ENCODE measurements around the gene POLR3H.

The POLR3H gene

GRCh38 chr22:41488596-41489385 is 55.5 kb downstream of the POLR3H start:
- H4K20me1 ChIP-seq (ENCODE audit: insufficient read depth, low read length): peaks cover 29% of the 10 kb centered on the region
- H3K4me2 ChIP-seq (ENCODE audit: low read depth, low read length): no peak overlapping the region
- no peak for DNase-seq
- no peaks in the 10 kb centered on the region for H3K36me3 ChIP-seq (replicated peaks; ENCODE audit: insufficient read depth, low read length)
- no peak overlapping the region for H2AFZ ChIP-seq (ENCODE audit: low read length)
- no peak overlapping the region for H3K9ac ChIP-seq (ENCODE audit: low read length)
- H3F3A ChIP-seq (ENCODE audit: insufficient read depth, low read length): no peaks in the 10 kb centered on the region
- H3K27ac ChIP-seq (ENCODE audit: low read length): no peak overlapping the region
- H3K9me2 ChIP-seq (replicated peaks; ENCODE audit: insufficient read depth, low read length): no peaks in the 10 kb centered on the region
- TF ChIP-seq CTCF (IDR thresholded peaks at IDR 0.05; ENCODE audit: low read length) (no peak), EZH2phosphoT487 (IDR thresholded peaks at IDR 0.05; ENCODE audit: low read length) (no peak), EZH2 (optimal IDR thresholded peaks at IDR 0.05; ENCODE audit: low read depth, low read length) (no peak)
- no peaks in the 10 kb centered on the region for H3K4me1 ChIP-seq (ENCODE audit: low read length)
- peaks cover 97% of the 10 kb centered on the region for H3K79me2 ChIP-seq (ENCODE audit: low read length)
- no peaks in the 10 kb centered on the region for H3K9me3 ChIP-seq (replicated peaks; ENCODE audit: insufficient read depth, low read length)
- no peaks in the 10 kb centered on the region for H3K27me3 ChIP-seq (replicated peaks; ENCODE audit: insufficient read depth, low read length)
- H3K4me3 ChIP-seq (ENCODE audit: low read length): no peak overlapping the region

GRCh38 chr22:41488076-41488475 is 56.2 kb downstream of the POLR3H start:
- peaks cover 97% of the 10 kb centered on the region for H3K79me2 ChIP-seq (ENCODE audit: low read length)
- no peaks in the 10 kb centered on the region for H3F3A ChIP-seq (ENCODE audit: insufficient read depth, low read length)
- no peak overlapping the region for H3K27ac ChIP-seq (ENCODE audit: low read length)
- no peak for DNase-seq
- H4K20me1 ChIP-seq (ENCODE audit: insufficient read depth, low read length): peaks cover 26% of the 10 kb centered on the region
- no peaks in the 10 kb centered on the region for H3K9me3 ChIP-seq (replicated peaks; ENCODE audit: insufficient read depth, low read length)
- H3K4me2 ChIP-seq (ENCODE audit: low read depth, low read length): no peak overlapping the region
- no peaks in the 10 kb centered on the region for H3K4me1 ChIP-seq (ENCODE audit: low read length)
- no peaks in the 10 kb centered on the region for H3K27me3 ChIP-seq (replicated peaks; ENCODE audit: insufficient read depth, low read length)
- H3K9ac ChIP-seq (ENCODE audit: low read length): no peak overlapping the region
- no peak for TF ChIP-seq EZH2phosphoT487 (IDR thresholded peaks at IDR 0.05; ENCODE audit: low read length)
- TF ChIP-seq CTCF (IDR thresholded peaks at IDR 0.05; ENCODE audit: low read length): no peak
- no peak for TF ChIP-seq EZH2 (optimal IDR thresholded peaks at IDR 0.05; ENCODE audit: low read depth, low read length)
- H2AFZ ChIP-seq (ENCODE audit: low read length): no peak overlapping the region
- H3K9me2 ChIP-seq (replicated peaks; ENCODE audit: insufficient read depth, low read length): no peaks in the 10 kb centered on the region
- H3K4me3 ChIP-seq (ENCODE audit: low read length): no peak overlapping the region
- no peaks in the 10 kb centered on the region for H3K36me3 ChIP-seq (replicated peaks; ENCODE audit: insufficient read depth, low read length)

GRCh38 chr22:41487037-41487935 is 57.0 kb downstream of the POLR3H start:
- Histone ChIP-seq H3F3A (ENCODE audit: insufficient read depth, low read length) (no peaks in the 10 kb centered on the region), H3K36me3 (replicated peaks; ENCODE audit: insufficient read depth, low read length) (no peaks in the 10 kb centered on the region), H4K20me1 (ENCODE audit: insufficient read depth, low read length) (peaks cover 33% of the 10 kb centered on the region), H3K4me3 (ENCODE audit: low read length) (no peak overlapping the region), H3K9me3 (replicated peaks; ENCODE audit: insufficient read depth, low read length) (no peaks in the 10 kb centered on the region), H3K27me3 (replicated peaks; ENCODE audit: insufficient read depth, low read length) (no peaks in the 10 kb centered on the region), H3K9ac (ENCODE audit: low read length) (no peak overlapping the region), H2AFZ (ENCODE audit: low read length) (no peak overlapping the region), H3K9me2 (replicated peaks; ENCODE audit: insufficient read depth, low read length) (no peaks in the 10 kb centered on the region), H3K4me2 (ENCODE audit: low read depth, low read length) (no peak overlapping the region), H3K27ac (ENCODE audit: low read length) (no peak overlapping the region), H3K79me2 (ENCODE audit: low read length) (peaks cover 97% of the 10 kb centered on the region), H3K4me1 (ENCODE audit: low read length) (no peaks in the 10 kb centered on the region)
- DNase-seq: no peak
- no peak for TF ChIP-seq CTCF (IDR thresholded peaks at IDR 0.05; ENCODE audit: low read length)
- TF ChIP-seq EZH2phosphoT487 (IDR thresholded peaks at IDR 0.05; ENCODE audit: low read length): no peak
- TF ChIP-seq EZH2 (optimal IDR thresholded peaks at IDR 0.05; ENCODE audit: low read depth, low read length): no peak
